Panc1 (cell line): ENCODE results near the gene COL6A5.

Experiments
- POLR2AphosphoS5 ChIP-seq: IDR thresholded peaks from 2 replicates; pipeline ENCODE4 v1.6.1; 2012; ENCODE audit warnings: mild to moderate bottlenecking, low read depth, low read length, moderate library complexity
- REST ChIP-seq, 2 experiments: IDR thresholded peaks; 2 replicates each; pipeline ENCODE4 v1.6.1; 2011 to 2012; ENCODE audit warnings: low read depth in 2 of 2, control low read depth in 1 of 2, low read length in 1 of 2, mild to moderate bottlenecking in 1 of 2, moderate library complexity in 1 of 2; ENCODE audit not compliant: insufficient read depth in 1 of 2
- TCF7L2 ChIP-seq: IDR thresholded peaks from 2 replicates; pipeline ENCODE4 v1.6.1; 2011; ENCODE audit warnings: mild to moderate bottlenecking, low read depth, low read length, inconsistent platforms
- TF ChIP-seq, protein P1 (sequence below): fragments of 450-650 bp; IDR thresholded peaks from 2 replicates; pipeline ENCODE4 v1.5.1; 2017; ENCODE audit warnings: mild to moderate bottlenecking

- TF ChIP-seq, protein P1, sequence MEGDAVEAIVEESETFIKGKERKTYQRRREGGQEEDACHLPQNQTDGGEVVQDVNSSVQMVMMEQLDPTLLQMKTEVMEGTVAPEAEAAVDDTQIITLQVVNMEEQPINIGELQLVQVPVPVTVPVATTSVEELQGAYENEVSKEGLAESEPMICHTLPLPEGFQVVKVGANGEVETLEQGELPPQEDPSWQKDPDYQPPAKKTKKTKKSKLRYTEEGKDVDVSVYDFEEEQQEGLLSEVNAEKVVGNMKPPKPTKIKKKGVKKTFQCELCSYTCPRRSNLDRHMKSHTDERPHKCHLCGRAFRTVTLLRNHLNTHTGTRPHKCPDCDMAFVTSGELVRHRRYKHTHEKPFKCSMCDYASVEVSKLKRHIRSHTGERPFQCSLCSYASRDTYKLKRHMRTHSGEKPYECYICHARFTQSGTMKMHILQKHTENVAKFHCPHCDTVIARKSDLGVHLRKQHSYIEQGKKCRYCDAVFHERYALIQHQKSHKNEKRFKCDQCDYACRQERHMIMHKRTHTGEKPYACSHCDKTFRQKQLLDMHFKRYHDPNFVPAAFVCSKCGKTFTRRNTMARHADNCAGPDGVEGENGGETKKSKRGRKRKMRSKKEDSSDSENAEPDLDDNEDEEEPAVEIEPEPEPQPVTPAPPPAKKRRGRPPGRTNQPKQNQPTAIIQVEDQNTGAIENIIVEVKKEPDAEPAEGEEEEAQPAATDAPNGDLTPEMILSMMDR, result no peak
- no peak for TF ChIP-seq REST (IDR thresholded peaks at IDR 0.05; ENCODE audit: insufficient read depth in 1 of 2, low read depth in 2 of 2, low read length in 1 of 2)
- no peak for TF ChIP-seq TCF7L2
- TF ChIP-seq POLR2AphosphoS5, result no peak
Observed at GRCh38 chr3:130341882-130342281, 3.6 kb upstream of the COL6A5 start.
